Right renal pelvis (tissue), 4 donors: ENCODE results near the gene SLC29A3. TPM values are rescaled to one million over a fixed set of nuclear protein-coding genes. Genes with fewer than 3 reads are reported as not detected.
"Not testable (repeated sequence)": the region's sequence is repeated elsewhere in the genome, so short reads cannot be mapped to it uniquely, and the experiment has no call there.

Experiments
- DNase-seq, 4 donors: peaks; one replicate each; pipeline ENCODE4 v3.0.0-alpha.2; 2013; ENCODE audit warnings: low read depth in 4 of 4, low spot score in 3 of 4, missing footprints in 1 of 4
- polyA plus RNA-seq, 4 donors: library from polyadenylated mRNA; unstranded; fragments of 120-200 nt; gene quantifications; one replicate each; pipeline ENCODE4 v1.2.1, GENCODE V29; 2013; ENCODE audit not compliant: insufficient read length in 4 of 4

The SLC29A3 gene
- polyA plus RNA-seq: 1 to 10 TPM; 7.7 to 8.7 (median 7.9) TPM

- peak in 2 of 4 donors; percentile 60 to 67 for DNase-seq
Measured at GRCh38 chr10:71319042-71319799, at the start of gene SLC29A3. Gene SLC29A3, plus strand, starts transcription at chr10:71319259. Its CDS starts 51 bp downstream, at chr10:71319310.

GRCh38 chr10:71269301-71270288 lies 49.5 kb upstream of the SLC29A3 start:
- DNase-seq: peak in 1 of 4 donors; percentile 44

DNA sequence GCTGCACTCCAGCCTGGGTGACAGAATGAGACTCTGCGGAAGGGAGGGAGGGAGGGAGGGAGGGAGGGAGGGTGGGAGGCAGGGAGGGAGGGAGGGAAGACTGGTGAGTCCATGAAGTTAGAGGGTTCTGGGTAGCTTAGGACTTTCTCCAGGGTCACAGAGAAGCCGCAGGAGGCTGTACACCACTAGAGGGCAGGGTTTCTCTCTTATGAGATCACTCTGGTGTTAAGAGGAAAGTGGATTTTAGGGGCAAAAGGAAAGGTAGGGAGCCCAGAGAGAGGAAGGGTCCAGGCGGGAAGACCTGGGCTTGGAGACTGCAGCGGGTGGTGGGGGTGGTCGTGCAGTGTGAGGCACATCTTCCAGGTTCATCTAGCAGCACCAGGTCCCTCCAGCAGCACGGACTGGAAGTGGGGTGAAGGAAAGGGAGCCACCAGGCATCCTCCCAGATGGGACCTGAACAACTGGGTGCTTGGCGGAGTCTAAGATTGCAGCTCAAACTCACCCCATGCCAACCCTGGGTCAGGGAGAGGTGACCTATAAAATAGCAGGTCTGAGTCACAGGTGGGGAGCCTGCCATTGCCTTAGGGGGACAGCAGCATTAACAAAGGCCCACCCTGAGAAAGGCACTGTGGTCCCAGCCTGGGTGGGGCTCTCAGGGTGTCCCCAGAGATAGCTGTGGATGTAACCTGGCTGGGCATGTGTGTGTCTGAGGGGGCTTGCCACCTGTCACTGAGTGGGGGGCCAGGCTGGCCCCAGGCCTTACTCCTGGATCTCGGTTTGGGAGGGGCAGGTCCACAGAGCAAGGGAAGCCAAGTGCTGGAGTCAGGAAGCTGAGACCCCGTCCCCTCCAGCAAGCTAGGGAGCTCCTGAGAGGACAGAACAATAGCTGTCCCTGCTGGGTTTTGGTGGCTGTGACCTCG lies 48.5 kb upstream of the SLC29A3 start:
- DNase-seq: peak; percentile 48 to 74 (median 66)

DNA sequence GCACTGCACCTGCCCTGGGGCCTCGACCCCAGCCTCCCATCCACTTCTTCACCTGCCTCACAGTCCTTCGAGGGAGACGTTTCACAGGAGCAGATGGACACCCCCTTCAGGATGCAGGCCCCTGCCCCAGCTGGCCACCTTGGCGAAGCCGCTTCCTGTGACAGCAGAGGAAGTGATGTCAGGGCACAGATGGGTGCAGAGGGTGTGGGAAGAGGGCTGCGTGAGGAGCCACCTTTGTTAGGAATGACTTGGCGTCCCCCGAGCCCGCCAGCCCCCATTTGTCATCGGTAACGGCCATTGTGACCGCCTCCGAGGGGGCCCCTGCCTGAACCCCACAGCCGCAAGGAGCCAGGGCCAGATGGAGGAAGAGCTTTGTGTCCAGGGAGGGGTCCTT lies 47.4 kb upstream of the SLC29A3 start:
- DNase-seq: no peak

DNA sequence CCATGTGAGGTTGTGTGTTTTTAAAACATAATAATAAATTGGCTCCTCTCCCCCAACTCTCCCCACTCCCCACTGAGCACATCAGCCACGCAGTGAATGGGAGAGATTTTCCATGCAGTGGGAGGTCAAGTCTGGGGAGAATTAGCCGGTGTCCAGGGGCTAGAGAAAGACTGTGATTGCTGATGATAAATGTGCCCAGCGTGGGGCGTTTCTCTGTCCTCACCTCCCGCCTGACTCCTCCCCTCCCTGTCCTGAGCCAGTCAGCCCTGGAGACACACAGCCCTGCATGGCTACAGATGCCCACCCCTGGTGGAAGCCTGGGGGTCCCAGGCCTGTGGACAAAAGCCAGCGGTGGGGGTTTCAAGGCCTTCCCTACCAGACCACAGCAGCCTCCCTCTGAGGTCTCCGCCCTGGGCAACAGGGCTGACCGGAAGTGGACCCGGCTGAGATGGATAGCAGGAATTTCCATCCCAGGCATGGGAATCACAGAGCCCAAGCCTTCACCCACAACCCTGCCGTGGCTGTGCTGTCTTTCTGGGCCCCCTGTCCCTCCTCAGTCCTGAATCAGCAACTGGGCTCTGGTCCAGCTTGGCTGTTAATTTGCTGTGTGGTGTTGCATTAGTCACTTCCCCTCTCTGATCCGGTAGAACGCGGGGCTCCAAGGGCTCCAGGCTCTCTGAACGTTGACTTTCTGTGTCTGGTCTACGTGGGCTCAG lies 46.8 kb upstream of the SLC29A3 start:
- DNase-seq: no peak

DNA sequence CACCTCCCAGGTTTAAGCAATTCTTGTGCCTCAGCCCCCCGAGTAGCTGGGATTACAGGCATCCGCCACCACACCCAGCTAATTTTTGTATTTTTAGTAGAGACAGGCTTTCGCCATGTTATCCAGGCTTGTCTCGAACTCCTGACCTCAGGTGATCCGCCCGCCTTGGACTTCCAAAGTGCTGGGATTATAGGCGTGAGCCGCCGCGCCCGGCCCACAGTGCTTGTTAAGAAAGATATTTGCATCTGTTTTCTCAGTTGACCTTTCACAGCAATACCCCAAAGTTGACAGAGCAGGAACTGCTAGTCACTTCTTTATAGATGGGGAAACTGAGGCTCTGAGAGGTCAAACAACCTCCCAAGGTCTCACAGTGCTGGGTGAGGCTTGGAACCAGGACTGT lies 46.1 kb upstream of the SLC29A3 start:
- not testable (repeated sequence) for DNase-seq

DNA sequence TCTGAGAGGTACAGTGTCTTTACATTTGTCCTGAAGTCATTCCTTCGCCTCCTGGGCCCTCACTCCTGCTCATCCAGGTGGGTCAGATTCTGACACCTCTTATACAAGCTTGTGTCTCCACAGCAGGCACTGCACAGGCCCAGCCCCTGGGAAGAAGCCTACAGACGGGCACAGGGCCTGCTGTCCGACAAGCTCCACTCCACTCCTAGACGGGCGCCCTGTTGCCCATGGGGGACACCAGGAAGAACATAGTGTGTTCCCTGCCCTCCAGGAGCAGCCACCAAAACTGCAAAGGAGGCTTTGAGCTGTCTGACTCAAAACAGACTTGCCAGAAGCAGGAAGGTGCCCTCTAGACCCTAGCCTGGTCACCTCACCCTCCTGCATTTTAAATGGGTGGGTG lies 45.6 kb upstream of the SLC29A3 start:
- no peak for DNase-seq

DNA sequence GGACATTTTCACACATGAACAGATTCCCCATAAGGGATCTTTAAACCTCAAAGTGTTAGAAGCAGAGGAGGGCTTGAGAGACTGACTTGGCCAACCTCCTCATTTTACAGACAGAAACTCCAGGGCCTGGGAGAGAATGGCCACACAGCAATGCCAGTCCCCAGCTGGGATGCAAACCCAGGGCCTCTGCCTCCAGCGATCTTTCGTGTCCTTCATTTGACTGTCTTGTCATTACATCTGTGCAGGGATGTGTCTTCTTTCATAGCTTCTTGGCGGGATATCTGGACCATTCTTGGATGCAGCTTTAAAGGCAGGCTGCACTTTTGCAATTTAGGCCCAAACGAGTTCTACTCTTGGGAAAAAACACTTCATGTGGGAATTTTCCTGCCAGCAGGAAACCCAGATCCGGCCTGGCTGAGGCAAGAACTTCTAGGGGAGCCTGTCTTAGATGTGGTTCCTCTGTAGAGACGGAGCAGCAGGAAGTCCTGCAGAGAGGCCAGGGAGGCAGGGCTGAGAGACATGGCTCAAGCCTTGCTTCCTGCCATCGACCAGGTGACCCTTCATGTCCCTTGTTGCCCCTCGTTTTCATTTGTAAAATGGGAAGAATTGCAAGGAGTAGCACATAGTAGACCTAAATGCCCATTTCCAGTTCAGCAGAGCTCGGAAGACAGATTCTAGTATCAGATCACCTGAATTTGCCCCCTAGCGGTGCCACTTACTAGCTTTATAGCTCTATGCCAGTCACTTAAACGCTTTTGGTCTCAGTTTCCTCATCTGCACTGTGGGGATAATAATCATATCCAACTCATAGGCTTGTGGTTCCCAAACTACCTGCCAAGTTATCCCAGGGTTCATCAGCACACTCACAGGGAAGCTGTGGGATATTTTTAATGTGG lies 43.9 kb upstream of the SLC29A3 start:
- no peak for DNase-seq

DNA sequence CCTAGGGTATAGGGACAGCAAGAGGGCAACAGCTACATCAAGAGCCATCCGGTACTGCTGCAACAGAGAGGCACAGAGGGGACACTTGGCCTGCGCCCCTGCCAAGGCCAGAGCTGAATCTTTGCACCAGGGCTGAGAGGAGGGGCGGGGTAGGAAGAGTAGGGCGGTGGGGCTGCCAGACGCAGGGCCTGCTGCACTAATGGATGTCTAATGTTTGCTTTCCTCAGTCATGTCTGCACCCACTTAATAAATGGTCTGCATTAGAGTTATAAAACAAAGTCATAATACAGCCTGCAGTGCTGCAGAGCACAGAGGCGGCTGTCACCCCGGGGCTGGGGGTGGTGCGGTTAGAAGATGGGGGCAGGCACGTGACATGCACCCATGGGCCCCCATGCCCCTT lies 42.2 kb upstream of the SLC29A3 start:
- no peak for DNase-seq

GRCh38 chr10:71277914-71278665 lies 41.0 kb upstream of the SLC29A3 start:
- no peak for DNase-seq

- DNase-seq: no peak
Measured at GRCh38 chr10:71278691-71279588, 40.1 kb upstream of the SLC29A3 start.

DNA sequence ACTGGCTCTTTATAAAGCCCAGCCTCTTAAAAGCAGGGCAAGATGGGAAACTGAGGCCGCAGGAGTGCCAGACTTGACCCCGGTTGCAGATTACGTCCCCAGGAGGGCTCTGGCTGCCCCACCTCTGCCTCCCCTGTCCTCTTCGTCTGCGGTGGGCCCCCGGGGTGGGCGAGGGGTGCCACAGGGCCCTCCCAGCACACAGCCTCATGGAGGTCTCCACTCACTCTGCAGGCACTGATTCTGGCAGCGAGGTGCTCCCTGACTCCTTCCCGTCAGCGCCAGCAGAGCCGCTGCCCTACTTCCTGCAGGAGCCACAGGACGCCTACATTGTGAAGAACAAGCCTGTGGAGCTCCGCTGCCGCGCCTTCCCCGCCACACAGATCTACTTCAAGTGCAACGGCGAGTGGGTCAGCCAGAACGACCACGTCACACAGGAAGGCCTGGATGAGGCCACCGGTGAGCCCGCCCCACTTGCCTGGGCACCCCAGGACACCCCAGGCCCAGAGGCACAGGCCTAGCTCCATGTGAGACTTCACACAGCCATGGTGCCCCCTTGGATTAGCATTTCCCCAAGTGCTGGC lies 39.4 kb upstream of the SLC29A3 start:
- DNase-seq: no peak

GRCh38 chr10:71280216-71280615 lies 38.8 kb upstream of the SLC29A3 start:
- DNase-seq: no peak

GRCh38 chr10:71280825-71281224 lies 38.2 kb upstream of the SLC29A3 start:
- DNase-seq: no peak

DNA sequence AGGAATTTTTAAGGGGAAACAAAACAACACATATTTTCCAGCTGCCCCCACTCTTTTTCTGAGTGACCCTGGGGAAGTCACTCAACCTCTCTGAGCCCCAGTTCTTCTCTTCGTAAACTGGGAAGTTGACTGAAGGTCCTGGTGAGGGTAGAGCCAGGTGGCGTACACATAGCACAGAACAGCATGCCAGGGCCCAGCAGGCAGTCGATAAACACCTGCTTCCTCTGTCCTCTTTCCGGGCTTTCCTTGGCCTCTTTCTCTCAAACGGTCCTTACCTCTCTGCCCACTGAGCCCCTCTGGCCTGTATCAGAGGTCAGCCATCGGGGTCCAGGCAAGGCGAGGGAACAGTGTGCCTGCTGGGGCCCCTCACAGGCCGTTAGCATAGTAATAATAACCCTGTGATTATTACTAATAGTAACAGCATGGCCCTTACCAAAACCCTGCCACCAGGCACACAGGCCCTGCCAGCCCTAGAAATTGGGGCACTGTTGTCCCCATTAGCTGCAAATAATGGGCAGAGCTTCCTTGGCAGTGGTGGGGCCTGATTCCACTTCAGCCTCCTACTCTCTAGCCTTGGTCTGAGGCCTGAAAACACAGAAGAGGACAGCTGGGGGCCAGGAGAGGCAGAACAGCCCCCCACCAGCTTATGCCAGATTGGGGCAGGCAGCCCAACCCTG lies 37.3 kb upstream of the SLC29A3 start:
- DNase-seq: no peak

- DNase-seq: no peak
Measured at GRCh38 chr10:71282323-71282680, 36.8 kb upstream of the SLC29A3 start.
